ENCODE results near the gene GNAZ.

The GNAZ gene

GRCh38 chr22:23107487-23108248 lies 37.3 kb downstream of the GNAZ start:
- TF ChIP-seq CTCF (IDR thresholded peaks at IDR 0.05; ENCODE audit: low read depth, low read length): no peak
- in situ Hi-C loops (cut with HindIII; ENCODE audit: low sequenced_read_pairs): no loop called here
- H3K4me3 ChIP-seq (ENCODE audit: low read depth, low read length): no peak overlapping the region
- no peak for DNase-seq (ENCODE audit: low read depth, low spot score)

- in situ Hi-C loops (cut with HindIII; ENCODE audit: low sequenced_read_pairs): no loop called here
- no peak for DNase-seq (ENCODE audit: low read depth, low spot score)
- no peak overlapping the region for H3K4me3 ChIP-seq (ENCODE audit: low read depth, low read length)
- no peak for TF ChIP-seq CTCF (IDR thresholded peaks at IDR 0.05; ENCODE audit: low read depth, low read length)
Observed at GRCh38 chr22:23108249-23109078, 38.1 kb downstream of the GNAZ start.

GRCh38 chr22:23109079-23109347 lies 38.7 kb downstream of the GNAZ start:
- no peak overlapping the region for H3K4me3 ChIP-seq (ENCODE audit: low read depth, low read length)
- in situ Hi-C loops (cut with HindIII; ENCODE audit: low sequenced_read_pairs): no loop called here
- DNase-seq (ENCODE audit: low read depth, low spot score): no peak
- no peak for TF ChIP-seq CTCF (IDR thresholded peaks at IDR 0.05; ENCODE audit: low read depth, low read length)

GRCh38 chr22:23109441-23109978 lies 39.2 kb downstream of the GNAZ start:
- DNase-seq (ENCODE audit: low read depth, low spot score): no peak
- TF ChIP-seq CTCF (IDR thresholded peaks at IDR 0.05; ENCODE audit: low read depth, low read length): no peak
- in situ Hi-C loops (cut with HindIII; ENCODE audit: low sequenced_read_pairs): no loop called here
- no peak overlapping the region for H3K4me3 ChIP-seq (ENCODE audit: low read depth, low read length)

- no peak for DNase-seq (ENCODE audit: low read depth, low spot score)
- TF ChIP-seq CTCF (IDR thresholded peaks at IDR 0.05; ENCODE audit: low read depth, low read length): no peak
- H3K4me3 ChIP-seq (ENCODE audit: low read depth, low read length): no peak overlapping the region
- in situ Hi-C loops (cut with HindIII; ENCODE audit: low sequenced_read_pairs): no loop called here
Observed at GRCh38 chr22:23110190-23110921, 40.0 kb downstream of the GNAZ start.

- DNase-seq (ENCODE audit: low read depth, low spot score): no peak
- no peak overlapping the region for H3K4me3 ChIP-seq (ENCODE audit: low read depth, low read length)
- in situ Hi-C loops (cut with HindIII; ENCODE audit: low sequenced_read_pairs): no loop called here
- TF ChIP-seq CTCF (IDR thresholded peaks at IDR 0.05; ENCODE audit: low read depth, low read length): no peak
Observed at GRCh38 chr22:23110922-23111527, 40.7 kb downstream of the GNAZ start.
